Gastroesophageal sphincter (tissue), 4 donors: Measurements from ENCODE around the gene BRI3BP. TPM values are rescaled to one million over a fixed set of nuclear protein-coding genes. Genes with fewer than 3 reads are reported as not detected.

Experiments
- ATAC-seq: fragments of 150-250 bp; one replicate; pipeline ENCODE4 v1.9.1; 2016; ENCODE audit warnings: mild to moderate bottlenecking, moderate library complexity
- H3K27ac ChIP-seq, 4 donors: fragments of 200-600 bp; sonication (generic) in 3 of 4; 1 replicate in 3 of 4; 2 replicates in 1 of 4; pipeline ENCODE4 v1.5.1; 2016 to 2019
- H3K27me3 ChIP-seq: fragments of 200-600 bp; sonication (generic); one replicate; pipeline ENCODE4 v1.5.1; 2019
- H3K36me3 ChIP-seq, 2 donors: fragments of 200-600 bp; sonication (generic); one replicate each; pipeline ENCODE4 v1.5.1; 2019; ENCODE audit warnings: control low read depth in 1 of 2
- H3K4me1 ChIP-seq, 3 donors: fragments of 200-600 bp; sonication (generic); 1 replicate in 2 of 3; 2 replicates in 1 of 3; pipeline ENCODE4 v1.5.1; 2016 to 2019; ENCODE audit warnings: control low read depth in 2 of 3
- H3K4me3 ChIP-seq, 2 donors: fragments of 200-600 bp; sonication (generic); one replicate each; pipeline ENCODE4 v1.5.1; 2019; ENCODE audit warnings: mild to moderate bottlenecking in 1 of 2, moderate library complexity in 1 of 2
- H3K9me3 ChIP-seq, 3 donors: fragments of 200-600 bp; sonication (generic); one replicate each; pipeline ENCODE4 v1.5.1; 2017 to 2019; ENCODE audit warnings: control low read depth in 2 of 3
- EP300 ChIP-seq: sonication (generic); formaldehyde crosslinking; IDR thresholded peaks from one replicate; pipeline ENCODE4 v1.6.1; 2017; ENCODE audit warnings: antibody characterized with exemption, mild to moderate bottlenecking
- POLR2A ChIP-seq, 2 donors: fragments of 450-650 bp; IDR thresholded peaks; one replicate each; pipeline ENCODE4 v1.6.1; 2017; ENCODE audit warnings: antibody characterized with exemption in 2 of 2, mild to moderate bottlenecking in 2 of 2, moderate library complexity in 1 of 2
- POLR2AphosphoS5 ChIP-seq: sonication (generic); formaldehyde crosslinking; IDR thresholded peaks from one replicate; pipeline ENCODE4 v1.6.1; 2017; ENCODE audit warnings: antibody characterized with exemption
- WGBS, 2 donors: methylation state at CpG; one replicate each; pipeline ENCODE4 v1.1.5; 2018; ENCODE audit warnings: low coverage in 1 of 2; 5-methylcytosine and 5-hydroxymethylcytosine counted together
- total RNA-seq, 4 donors: library from RNA; depleted of rRNA; stranded (reverse); fragments of >200 nt; gene quantifications; one replicate each; pipeline ENCODE4 v1.1.0, GENCODE V29; 2016
- TF ChIP-seq, protein P1 (sequence below), 4 experiments: fragments of 200-600 bp in 2 of 4; fragments of 450-650 bp in 2 of 4; sonication (generic) in 1 of 4; IDR thresholded peaks; one replicate each; pipeline ENCODE4 v1.5.1; 2017 to 2019; ENCODE audit warnings: antibody characterized with exemption in 4 of 4, mild to moderate bottlenecking in 2 of 4, moderate library complexity in 2 of 4

BRI3BP gene
- total RNA-seq, 4 donors from 2014 or later = 1.9 to 3.1 (median 2.5) TPM

DNA sequence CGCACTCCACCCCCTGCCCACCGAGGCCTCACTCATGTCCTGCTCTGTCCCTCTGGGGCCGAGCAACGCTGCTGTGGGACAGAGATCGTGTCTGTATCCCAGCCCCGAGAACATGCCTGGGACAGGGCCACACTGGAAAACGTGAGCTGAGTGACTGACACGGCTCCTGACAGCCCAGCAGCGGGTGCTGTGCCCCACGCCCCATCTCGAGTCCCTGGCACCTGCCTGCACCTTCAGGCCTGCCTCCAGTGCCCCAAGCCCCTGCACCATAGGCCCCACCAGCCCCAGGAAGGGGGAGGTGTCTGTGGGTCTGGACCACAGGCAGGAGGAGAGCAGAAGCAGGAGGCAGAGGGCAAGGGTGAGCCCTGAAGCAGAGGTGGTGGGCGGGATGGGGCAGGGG, 44.4 kb upstream of the BRI3BP start:
- H3K36me3 ChIP-seq = peaks cover 0 to 91% of the 10 kb centered on the region in 2 donors
- WGBS, 2 donors = no CpG with 5 or more reads among the region's 12 CpGs
- TF ChIP-seq EP300 = no peak
- no peak for TF ChIP-seq POLR2AphosphoS5
- TF ChIP-seq, protein P1, sequence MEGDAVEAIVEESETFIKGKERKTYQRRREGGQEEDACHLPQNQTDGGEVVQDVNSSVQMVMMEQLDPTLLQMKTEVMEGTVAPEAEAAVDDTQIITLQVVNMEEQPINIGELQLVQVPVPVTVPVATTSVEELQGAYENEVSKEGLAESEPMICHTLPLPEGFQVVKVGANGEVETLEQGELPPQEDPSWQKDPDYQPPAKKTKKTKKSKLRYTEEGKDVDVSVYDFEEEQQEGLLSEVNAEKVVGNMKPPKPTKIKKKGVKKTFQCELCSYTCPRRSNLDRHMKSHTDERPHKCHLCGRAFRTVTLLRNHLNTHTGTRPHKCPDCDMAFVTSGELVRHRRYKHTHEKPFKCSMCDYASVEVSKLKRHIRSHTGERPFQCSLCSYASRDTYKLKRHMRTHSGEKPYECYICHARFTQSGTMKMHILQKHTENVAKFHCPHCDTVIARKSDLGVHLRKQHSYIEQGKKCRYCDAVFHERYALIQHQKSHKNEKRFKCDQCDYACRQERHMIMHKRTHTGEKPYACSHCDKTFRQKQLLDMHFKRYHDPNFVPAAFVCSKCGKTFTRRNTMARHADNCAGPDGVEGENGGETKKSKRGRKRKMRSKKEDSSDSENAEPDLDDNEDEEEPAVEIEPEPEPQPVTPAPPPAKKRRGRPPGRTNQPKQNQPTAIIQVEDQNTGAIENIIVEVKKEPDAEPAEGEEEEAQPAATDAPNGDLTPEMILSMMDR (IDR thresholded peaks at IDR 0.05) = no peak
- TF ChIP-seq POLR2A (IDR thresholded peaks at IDR 0.05) = no peak

DNA sequence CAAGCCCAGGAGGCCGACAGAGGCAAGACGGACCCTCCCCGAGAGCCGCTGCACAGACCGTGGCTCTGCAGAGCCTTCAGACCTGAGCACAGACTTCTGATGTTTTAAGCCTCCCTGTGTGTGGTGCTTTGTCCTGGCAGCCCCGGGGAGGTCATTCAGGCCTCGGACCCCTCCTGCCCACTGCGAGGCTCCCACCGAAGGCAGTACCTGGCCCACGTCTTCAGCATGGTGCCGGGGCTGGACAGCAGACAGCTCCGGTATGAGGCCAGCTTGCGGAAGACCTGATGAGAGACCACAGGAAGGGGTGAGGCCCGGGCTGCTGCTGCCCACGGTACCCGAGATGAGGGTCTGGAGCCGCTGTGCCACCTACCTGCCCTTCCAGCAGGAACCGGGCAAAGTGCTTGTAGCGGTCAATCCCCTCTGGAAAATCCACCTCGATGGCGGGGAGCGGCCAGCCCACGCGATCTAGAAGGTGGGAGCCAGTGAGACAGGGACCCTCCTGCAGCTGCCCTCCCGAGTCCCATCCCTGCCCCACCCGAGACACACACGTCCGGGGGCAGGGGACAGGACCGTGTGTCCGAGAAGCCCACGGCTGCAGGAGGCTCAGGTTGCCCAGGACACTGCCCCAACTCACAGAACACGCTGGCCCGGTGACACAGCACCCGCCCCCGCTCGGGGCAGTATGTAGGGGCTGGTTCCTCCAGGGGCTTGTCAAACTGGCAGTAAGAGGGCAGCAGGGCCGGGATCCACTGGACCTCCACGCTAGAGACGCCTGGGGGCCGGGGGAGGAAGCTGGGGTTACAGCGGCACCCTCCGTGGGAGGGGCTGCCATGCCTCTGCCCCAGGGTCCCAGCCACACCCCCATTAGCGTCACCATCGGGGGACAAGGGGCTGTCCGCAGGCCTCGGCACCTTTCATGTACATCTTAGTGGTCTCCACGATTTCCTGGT, 43.4 kb upstream of the BRI3BP start:
- 93 to 100% methylated on average over 3 to 4 of the region's 47 CpGs for WGBS, 2 donors
- no peak for ATAC-seq

More for the DNA sequence above, 44.4 kb upstream of the BRI3BP start:
- ATAC-seq = no peak
- Histone ChIP-seq H3K27me3 (no peaks in the 10 kb centered on the region), H3K9me3 (no peaks in the 10 kb centered on the region), H3K4me1 (no peaks in the 10 kb centered on the region), H3K4me3 (no peak overlapping the region), H3K27ac (no peak overlapping the region)

DNA sequence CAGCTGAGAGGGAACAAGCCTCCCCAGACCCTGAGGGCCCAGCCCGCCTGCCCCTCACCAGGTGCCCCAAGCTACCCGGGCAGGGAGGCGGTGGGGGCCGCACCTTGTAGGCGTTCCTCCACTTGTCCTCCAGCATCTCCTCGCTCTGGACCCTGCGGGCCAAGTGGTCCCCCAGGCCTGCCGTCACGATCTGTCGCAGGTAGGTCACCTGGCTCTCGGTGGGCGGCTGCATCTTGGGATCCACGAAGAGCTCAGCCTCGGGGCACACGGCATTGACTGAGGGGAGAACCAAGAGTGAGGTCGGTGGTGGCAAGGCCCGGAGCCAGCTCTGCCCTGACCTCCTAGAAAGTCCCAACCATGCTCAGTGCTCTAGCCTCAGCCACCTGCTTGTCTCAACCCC, 41.1 kb upstream of the BRI3BP start:
- Histone ChIP-seq H3K27me3 (no peaks in the 10 kb centered on the region), H3K9me3 (no peaks in the 10 kb centered on the region), H3K36me3 (peaks cover 0 to 98% of the 10 kb centered on the region in 2 donors), H3K27ac (no peak overlapping the region), H3K4me1 (no peaks in the 10 kb centered on the region), H3K4me3 (no peak overlapping the region)
- TF ChIP-seq, protein P1 (IDR thresholded peaks at IDR 0.05) = no peak
- no peak for TF ChIP-seq POLR2AphosphoS5
- no peak for TF ChIP-seq EP300
- no peak for TF ChIP-seq POLR2A (IDR thresholded peaks at IDR 0.05)
- ATAC-seq = no peak
- no CpG with 5 or more reads among the region's 17 CpGs for WGBS, 2 donors

More for the DNA sequence above, 43.4 kb upstream of the BRI3BP start:
- TF ChIP-seq, protein P1 (IDR thresholded peaks at IDR 0.05) = no peak
- TF ChIP-seq POLR2AphosphoS5 (no peak), POLR2A (IDR thresholded peaks at IDR 0.05) (no peak), EP300 (no peak)
- Histone ChIP-seq H3K27ac (no peak overlapping the region), H3K36me3 (peaks cover 0 to 96% of the 10 kb centered on the region in 2 donors), H3K4me3 (no peak overlapping the region), H3K27me3 (no peaks in the 10 kb centered on the region), H3K9me3 (no peaks in the 10 kb centered on the region), H3K4me1 (no peaks in the 10 kb centered on the region)

DNA sequence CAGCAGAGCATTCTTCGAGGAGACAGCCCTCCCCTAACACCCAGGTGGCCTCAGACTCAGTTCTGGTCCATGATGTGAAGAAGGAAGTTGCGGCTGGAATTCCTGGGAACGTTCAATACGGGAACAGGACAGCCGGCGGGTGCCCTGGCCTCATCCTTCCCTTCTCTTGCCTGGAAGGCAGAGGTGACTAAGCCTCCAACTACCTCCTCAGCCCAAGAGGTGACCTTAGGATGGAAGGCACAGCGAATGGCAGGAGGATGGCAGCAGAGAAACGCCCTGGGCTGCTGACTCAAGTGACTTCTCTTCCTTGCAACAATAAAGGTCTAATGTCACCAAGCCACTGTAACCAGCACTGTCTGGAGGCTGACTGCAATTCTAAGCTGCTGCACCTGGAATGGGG, 40.6 kb upstream of the BRI3BP start:
- Histone ChIP-seq H3K4me1 (no peaks in the 10 kb centered on the region), H3K9me3 (no peaks in the 10 kb centered on the region), H3K4me3 (no peak overlapping the region), H3K36me3 (peaks cover 0 to 98% of the 10 kb centered on the region in 2 donors), H3K27ac (no peak overlapping the region), H3K27me3 (no peaks in the 10 kb centered on the region)
- WGBS, 2 donors = no CpG with 5 or more reads among the region's 8 CpGs
- no peak for TF ChIP-seq POLR2A (IDR thresholded peaks at IDR 0.05)
- TF ChIP-seq, protein P1 (IDR thresholded peaks at IDR 0.05) = no peak
- no peak for TF ChIP-seq POLR2AphosphoS5
- TF ChIP-seq EP300 = no peak
- no peak for ATAC-seq
